ENCODE measurements around the gene GPATCH3.

DNA sequence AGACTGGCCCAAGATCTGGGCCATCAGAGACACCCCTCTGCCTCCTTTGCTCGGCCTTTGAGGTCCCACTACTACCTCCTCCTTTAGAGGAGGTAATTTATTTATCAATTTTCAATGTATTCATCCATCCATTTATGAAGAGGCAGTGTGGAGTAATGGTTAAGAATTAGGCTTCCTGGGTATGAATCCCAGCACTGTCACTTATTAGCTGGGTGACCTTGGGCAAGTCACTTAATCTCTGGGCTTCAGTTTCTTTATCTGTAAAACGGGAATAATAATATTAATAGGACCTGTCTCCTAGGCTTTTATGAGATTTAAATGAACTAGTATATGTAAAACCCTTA, 11.9 kb upstream of the GPATCH3 start:
- no peak for TF ChIP-seq POLR2A (IDR thresholded peaks at IDR 0.05; ENCODE audit: low read length)
- no peak for TF ChIP-seq GATA1 (IDR thresholded peaks at IDR 0.05; ENCODE audit: low read depth, low read length)

Measured in erythroblast (primary cell).